Stimulated activated CD4-positive, alpha-beta T cell treated with anti-CD3 and anti-CD28 coated beads, TNF-alpha, amount 100 ng/mL, for 24 hours (primary cell): ENCODE measurements around the gene CAPS2.

ENCODE experiments used
- DNase-seq, 3 experiments: peaks; one replicate each; pipeline ENCODE4 v3.0.0-alpha.2; 2020; ENCODE audit warnings: low read depth in 3 of 3

The CAPS2 gene

GRCh38 chr12:75305412-75306332, 24.5 kb downstream of the CAPS2 start:
- no peak for DNase-seq

- no peak for DNase-seq
Measured at GRCh38 chr12:75302781-75303180, 27.3 kb downstream of the CAPS2 start.

GRCh38 chr12:75302225-75302624, 27.9 kb downstream of the CAPS2 start:
- no peak for DNase-seq

- no peak for DNase-seq
Measured at GRCh38 chr12:75294797-75295196, 35.3 kb downstream of the CAPS2 start.

- no peak for DNase-seq
Measured at GRCh38 chr12:75294336-75294735, 35.8 kb downstream of the CAPS2 start.

- DNase-seq = no peak
Measured at GRCh38 chr12:75291014-75291413, 39.1 kb downstream of the CAPS2 start.

GRCh38 chr12:75289753-75290152, 40.4 kb downstream of the CAPS2 start:
- no peak for DNase-seq

- DNase-seq = no peak
Measured at GRCh38 chr12:75288860-75289259, 41.3 kb downstream of the CAPS2 start.

GRCh38 chr12:75275702-75276101, 54.4 kb downstream of the CAPS2 start:
- no peak for DNase-seq

- no peak for DNase-seq
Measured at GRCh38 chr12:75271576-75271975, 58.5 kb downstream of the CAPS2 start.

- no peak for DNase-seq
Measured at GRCh38 chr12:75270157-75270556, 60.0 kb downstream of the CAPS2 start.

- DNase-seq = no peak
Measured at GRCh38 chr12:75269209-75269608, 60.9 kb downstream of the CAPS2 start.

GRCh38 chr12:75260316-75260715, 69.8 kb downstream of the CAPS2 start:
- no peak for DNase-seq

- no peak for DNase-seq
Measured at GRCh38 chr12:75259143-75259542, 71.0 kb downstream of the CAPS2 start.

GRCh38 chr12:75257510-75257909, 72.6 kb downstream of the CAPS2 start:
- no peak for DNase-seq

- no peak for DNase-seq
Measured at GRCh38 chr12:75245108-75245507, 85.0 kb downstream of the CAPS2 start.

- no peak for DNase-seq
Measured at GRCh38 chr12:75239987-75240386, 90.1 kb downstream of the CAPS2 start.

GRCh38 chr12:75236206-75236605, 93.9 kb downstream of the CAPS2 start:
- DNase-seq = no peak

GRCh38 chr12:75227132-75227531, 103.0 kb downstream of the CAPS2 start:
- DNase-seq = no peak
